ENCODE results near the gene PARK7.

Gene PARK7

DNA sequence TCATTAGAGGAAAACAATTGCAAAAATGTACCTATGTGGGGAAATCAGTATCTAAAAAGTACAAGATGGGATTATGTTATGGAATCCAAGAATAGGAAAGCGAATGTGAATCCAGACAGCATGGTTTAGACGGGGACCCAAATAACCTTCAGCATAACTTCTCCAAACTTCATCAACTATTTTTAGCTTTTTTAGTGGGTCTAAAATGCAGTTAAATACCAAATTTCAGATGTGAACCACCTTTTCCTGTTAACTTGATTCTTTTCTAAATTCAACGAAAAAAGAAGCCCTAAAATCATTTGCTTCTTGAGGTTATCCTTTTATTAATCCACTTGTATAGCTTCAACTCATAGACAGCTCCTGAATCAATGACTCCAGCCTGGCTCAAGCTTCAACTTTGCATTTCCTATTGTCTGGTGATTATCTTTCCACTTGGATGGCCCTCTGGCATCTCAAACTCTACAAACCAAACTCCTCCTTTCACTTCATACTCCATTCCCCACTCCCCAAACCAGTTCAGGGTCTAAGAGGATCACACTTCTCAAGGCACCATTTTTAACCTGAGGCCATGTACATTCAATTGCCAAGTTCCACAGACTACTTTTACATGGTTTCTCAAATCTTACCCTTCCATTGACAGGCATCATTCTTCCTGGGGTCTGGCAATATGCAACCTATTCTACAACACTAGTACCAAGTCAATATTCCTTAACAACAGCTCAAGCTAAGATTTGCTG is 57.1 kb downstream of the PARK7 start:
- TF ChIP-seq, protein P1, sequence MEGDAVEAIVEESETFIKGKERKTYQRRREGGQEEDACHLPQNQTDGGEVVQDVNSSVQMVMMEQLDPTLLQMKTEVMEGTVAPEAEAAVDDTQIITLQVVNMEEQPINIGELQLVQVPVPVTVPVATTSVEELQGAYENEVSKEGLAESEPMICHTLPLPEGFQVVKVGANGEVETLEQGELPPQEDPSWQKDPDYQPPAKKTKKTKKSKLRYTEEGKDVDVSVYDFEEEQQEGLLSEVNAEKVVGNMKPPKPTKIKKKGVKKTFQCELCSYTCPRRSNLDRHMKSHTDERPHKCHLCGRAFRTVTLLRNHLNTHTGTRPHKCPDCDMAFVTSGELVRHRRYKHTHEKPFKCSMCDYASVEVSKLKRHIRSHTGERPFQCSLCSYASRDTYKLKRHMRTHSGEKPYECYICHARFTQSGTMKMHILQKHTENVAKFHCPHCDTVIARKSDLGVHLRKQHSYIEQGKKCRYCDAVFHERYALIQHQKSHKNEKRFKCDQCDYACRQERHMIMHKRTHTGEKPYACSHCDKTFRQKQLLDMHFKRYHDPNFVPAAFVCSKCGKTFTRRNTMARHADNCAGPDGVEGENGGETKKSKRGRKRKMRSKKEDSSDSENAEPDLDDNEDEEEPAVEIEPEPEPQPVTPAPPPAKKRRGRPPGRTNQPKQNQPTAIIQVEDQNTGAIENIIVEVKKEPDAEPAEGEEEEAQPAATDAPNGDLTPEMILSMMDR (conservative IDR thresholded peaks at IDR 0.05), result no peak
- H3K27ac ChIP-seq, result peak overlapping the region; percentile 80

DNA sequence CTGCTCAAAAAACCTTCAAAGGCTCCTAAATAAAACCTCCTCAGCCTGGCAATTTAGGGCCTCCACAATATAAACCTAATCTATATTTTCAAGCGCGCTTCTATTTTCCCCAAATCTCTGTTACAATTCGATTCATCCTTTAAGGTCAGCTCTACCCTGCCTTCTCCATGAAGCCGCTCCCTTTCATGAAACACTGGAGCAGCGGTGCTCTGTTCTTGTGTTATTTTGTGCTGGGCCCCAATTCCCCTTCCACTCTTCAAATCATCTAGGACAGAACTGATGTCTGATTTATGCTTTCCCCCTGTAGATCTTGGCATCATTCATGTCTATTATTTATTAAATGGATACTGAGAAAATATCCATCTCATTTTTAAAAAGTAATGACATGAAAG is 57.7 kb downstream of the PARK7 start:
- TF ChIP-seq, protein P1 (conservative IDR thresholded peaks at IDR 0.05), result no peak
- peak overlapping the region; percentile 80 for H3K27ac ChIP-seq

DNA sequence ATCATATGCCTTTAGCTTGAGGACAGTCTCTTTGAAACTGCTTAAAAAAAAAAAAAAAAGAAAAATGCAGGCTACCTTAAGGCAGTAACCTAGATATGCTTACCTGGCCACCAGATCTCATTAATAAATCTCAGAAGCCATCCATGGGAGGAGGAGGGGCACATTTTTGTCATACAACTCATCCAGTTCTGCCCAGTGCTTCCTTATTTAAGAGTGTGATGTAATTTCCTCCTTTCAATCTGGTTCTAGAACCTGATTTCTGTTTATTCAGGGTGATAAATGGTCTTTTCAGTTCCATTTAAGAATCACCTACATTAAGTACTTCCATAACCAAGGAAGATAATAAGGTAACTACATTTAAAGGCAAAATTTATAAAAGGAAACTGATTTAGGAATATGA is 58.5 kb downstream of the PARK7 start:
- TF ChIP-seq, protein P1 (conservative IDR thresholded peaks at IDR 0.05), result no peak
- H3K27ac ChIP-seq, result peak overlapping the region; percentile 80

DNA sequence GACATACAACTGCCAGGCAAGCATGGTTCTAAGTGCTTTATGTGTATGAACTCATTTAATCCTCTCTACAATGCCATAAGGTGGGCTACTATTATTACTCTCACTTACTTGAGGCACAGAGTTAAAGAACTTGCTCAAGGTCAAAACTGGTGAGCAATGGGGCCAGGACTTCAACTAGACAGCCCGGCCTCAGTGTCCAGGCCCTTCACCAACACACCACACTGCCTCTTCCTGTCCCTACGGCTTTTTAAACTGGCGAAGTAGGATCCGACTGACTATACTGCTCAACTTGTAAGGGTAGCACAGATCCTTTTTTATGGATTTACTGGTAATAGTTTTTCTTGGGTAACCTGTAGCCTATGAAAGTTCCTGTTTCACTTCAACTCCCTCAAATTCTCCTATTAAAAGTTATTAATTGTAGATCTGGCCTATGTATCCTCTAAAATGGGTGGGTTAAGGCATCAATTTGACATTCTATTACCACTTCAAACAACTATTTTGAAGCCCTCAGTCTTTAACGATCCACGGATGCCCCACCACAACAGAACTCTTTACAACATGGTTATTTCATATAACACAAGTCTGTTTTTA is 60.3 kb downstream of the PARK7 start:
- H3K27ac ChIP-seq, result no peak overlapping the region
- TF ChIP-seq, protein P1 (conservative IDR thresholded peaks at IDR 0.05), result no peak

DNA sequence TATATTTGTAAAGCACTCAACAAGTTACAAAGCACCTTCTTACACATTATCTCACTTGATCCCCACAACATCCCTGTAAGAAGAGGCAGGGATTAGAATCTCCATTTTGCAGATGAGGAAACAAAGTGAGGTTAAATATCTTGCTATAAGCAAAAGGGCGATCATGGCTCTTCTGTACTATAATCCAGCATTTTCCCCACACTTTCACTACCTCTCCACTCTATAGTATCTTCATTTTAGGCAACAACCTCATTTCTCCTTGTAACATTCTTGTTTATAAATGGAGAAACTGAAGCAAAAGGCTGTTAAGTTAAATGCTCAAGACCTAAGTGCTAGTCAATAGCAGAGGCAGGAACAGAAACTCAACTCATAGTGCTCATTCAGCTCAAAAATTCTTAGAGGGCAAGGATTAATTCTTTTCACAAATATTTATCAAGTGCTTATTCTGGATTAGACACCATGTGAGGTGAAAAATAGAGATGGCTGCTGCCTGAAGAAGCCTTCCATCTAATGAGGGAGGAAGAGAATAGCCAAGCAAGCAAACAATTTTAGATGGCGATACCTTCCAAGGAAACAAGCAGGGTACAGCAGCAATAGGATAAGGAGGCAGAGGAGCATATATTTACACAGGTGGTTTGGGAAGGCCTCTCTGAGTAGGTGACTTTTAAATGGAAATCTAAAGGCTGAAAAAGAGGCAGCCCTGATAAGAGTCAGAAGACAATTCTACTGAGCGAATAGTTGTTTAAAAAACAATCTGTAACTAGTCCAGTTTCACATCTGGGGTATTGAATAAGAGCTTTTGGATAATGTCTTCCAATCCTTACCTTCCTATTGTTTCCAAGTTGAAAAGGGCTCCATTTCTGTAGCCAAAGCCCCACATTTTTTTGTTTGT is 61.1 kb downstream of the PARK7 start:
- H3K27ac ChIP-seq, result peak overlapping the region; percentile 92
- TF ChIP-seq, protein P1 (conservative IDR thresholded peaks at IDR 0.05), result no peak

DNA sequence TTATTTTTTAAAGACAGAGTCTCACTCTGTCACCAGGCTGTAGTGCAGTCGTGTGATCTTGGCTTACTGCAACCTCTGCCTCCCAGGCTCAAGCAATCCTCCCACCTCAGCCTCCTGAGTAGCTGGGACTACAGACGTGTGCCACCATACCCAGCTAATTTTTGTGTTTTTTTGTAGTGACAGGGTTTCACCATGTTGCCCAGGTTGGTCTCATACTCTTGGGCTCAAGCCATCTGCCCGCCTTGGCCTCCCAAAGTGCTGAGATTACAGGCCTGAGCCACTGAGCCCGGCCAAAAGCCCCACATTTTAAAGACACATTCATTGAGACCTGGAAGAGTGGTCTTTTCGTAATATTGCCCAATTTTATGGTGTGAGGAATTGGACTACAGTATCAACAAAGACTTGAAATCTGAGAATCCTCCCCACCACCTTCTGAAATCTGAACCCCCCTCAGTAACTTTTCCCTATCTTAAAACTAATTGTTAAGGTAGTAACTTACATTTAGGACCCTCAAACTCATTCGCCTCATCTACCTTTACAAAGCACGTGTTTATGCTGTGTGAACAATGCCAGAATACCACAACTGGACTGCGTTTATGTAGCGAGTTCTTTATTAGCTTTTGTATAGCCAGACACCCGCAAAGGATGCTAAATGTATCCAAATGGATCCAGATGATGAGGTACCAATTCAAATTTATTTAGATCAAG is 61.9 kb downstream of the PARK7 start:
- TF ChIP-seq, protein P1 (conservative IDR thresholded peaks at IDR 0.05), result no peak
- H3K27ac ChIP-seq, result peak overlapping the region; percentile 92

DNA sequence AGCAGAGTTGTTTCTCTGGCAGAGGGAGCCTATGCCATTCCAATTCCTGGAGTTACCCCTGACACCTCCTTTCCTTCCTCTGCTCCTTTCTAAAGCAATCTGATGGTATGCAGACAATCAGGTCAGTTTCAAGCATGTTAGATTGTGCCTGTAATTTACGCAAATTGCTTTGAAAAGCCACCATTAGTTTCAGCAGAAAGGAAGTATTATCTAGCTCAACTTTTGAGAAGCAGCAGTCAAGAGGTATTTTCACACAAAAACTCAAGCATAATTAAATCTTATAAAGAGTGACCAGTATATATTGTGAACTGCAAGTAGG is 62.4 kb downstream of the PARK7 start:
- TF ChIP-seq, protein P1 (conservative IDR thresholded peaks at IDR 0.05), result no peak
- H3K27ac ChIP-seq, result peak overlapping the region; percentile 92

Data from VCaP (cell line).